Activated naive CD4-positive, alpha-beta T cell (primary cell): ENCODE data around the gene GLTP.
"Not testable (repeated sequence)": the region's sequence is repeated elsewhere in the genome, so short reads cannot be mapped to it uniquely, and the experiment has no call there.

ENCODE experiments used
- DNase-seq, 4 experiments: peaks; one replicate each; lab custom pipeline; 2025; lab: John Stamatoyannopoulos, UW

Gene GLTP

GRCh38 chr12:109902891-109903418 is 22.6 kb upstream of the GLTP start:
- no peak for DNase-seq

GRCh38 chr12:109900752-109901580 is 20.6 kb upstream of the GLTP start:
- no peak for DNase-seq

- DNase-seq = peak; percentile 32 to 57 (median 45)
These were observed 19.7 kb upstream of the GLTP start, which contains the start of gene TCHP for GRCh38 chr12:109899783-109900751. Gene TCHP (plus strand): TSS chr12:109900274. CDS start chr12:109903027, 2,753 bp downstream.

- DNase-seq = not testable (repeated sequence)
These were observed 19.0 kb upstream of the GLTP start for GRCh38 chr12:109899345-109899744.

- no peak for DNase-seq
These were observed 16.7 kb upstream of the GLTP start for GRCh38 chr12:109897029-109897428.

GRCh38 chr12:109896188-109896587 is 15.8 kb upstream of the GLTP start:
- no peak for DNase-seq

GRCh38 chr12:109894939-109895338 is 14.6 kb upstream of the GLTP start:
- DNase-seq = no peak

- no peak for DNase-seq
These were observed 13.1 kb upstream of the GLTP start for GRCh38 chr12:109893261-109893995.

GRCh38 chr12:109892748-109893147 is 12.4 kb upstream of the GLTP start:
- no peak for DNase-seq

GRCh38 chr12:109892165-109892715 is 11.9 kb upstream of the GLTP start:
- no peak for DNase-seq

- DNase-seq = not testable (repeated sequence)
These were observed 11.4 kb upstream of the GLTP start for GRCh38 chr12:109891731-109892130.

GRCh38 chr12:109890620-109891170 is 10.4 kb upstream of the GLTP start:
- no peak for DNase-seq

- DNase-seq = no peak
These were observed 8.1 kb upstream of the GLTP start for GRCh38 chr12:109888179-109889020.

- no peak for DNase-seq
These were observed 5.3 kb upstream of the GLTP start for GRCh38 chr12:109885616-109886015.

- no peak for DNase-seq
These were observed 3.1 kb upstream of the GLTP start for GRCh38 chr12:109883461-109883860.

GRCh38 chr12:109881752-109882151 is 1.4 kb upstream of the GLTP start:
- DNase-seq = no peak

- DNase-seq = no peak
These were observed 597 bp upstream of the GLTP start for GRCh38 chr12:109880938-109881337.

- DNase-seq = no peak
These were observed 844 bp downstream of the GLTP start for GRCh38 chr12:109879351-109880042.

- no peak for DNase-seq
These were observed 1.6 kb downstream of the GLTP start for GRCh38 chr12:109878749-109879148.

GRCh38 chr12:109878247-109878625 is 2.1 kb downstream of the GLTP start:
- DNase-seq = no peak
